ENCODE results near the gene TNFSF11.

The TNFSF11 gene

DNA sequence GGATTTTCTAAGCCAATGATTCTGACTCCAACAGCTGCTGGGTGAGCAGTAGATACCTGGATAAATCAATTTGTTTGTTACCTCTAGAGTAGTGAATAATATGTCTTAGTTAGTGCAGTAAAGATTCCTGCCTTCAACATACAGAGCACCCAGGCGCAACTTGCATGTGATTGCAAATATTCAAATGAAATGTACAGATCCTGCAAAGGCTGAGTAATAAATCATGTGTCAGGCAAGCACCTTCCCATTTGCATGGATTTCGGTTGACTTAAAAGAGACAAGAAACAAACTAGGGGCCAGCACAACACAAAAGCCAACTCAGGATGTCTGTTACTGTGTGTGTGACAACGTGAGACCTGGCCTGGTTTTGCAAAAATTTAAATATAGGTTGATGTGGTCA lies 79.7 kb downstream of the TNFSF11 start:
- no peak for DNase-seq (ENCODE audit: low read depth in 3 of 3)

DNA sequence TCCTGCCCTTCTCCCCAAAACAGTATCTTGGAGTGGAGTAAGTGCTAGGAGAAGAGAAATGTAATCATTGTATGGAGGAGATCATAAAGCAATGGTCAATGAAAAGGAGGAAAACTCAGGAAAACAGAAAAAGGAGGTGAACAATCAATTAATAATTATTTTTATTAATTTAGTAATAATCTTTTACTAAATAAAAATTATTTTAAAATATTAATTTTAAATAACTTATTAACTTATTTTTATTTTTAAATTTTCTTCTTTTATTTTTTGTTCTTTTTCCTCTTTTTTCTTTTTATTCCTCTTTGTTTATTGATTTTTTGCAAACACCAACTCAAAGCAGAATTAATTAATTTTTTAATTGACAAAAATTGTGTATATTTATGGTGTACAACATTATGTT lies 80.3 kb downstream of the TNFSF11 start:
- no peak for DNase-seq (ENCODE audit: low read depth in 3 of 3)

DNA sequence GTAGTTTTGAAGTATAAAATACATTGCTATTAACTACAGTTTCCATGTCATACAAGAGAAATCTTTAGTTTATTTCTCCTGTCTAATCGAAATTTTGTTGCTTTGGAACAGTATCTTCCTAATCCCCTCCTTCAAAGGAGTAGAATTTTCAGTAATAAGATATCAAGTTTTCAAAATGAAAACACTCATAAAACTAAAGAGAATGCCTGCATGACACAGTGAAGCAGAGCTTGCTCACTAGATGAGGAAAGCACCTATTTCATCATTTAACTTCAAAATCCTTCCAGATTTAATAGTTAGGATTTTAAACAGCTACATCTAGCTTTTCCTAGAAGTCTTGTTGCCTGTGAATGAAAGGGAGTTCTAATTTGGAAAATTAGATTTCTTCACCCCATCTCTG lies 80.8 kb downstream of the TNFSF11 start:
- DNase-seq (ENCODE audit: low read depth in 3 of 3) = no peak

DNA sequence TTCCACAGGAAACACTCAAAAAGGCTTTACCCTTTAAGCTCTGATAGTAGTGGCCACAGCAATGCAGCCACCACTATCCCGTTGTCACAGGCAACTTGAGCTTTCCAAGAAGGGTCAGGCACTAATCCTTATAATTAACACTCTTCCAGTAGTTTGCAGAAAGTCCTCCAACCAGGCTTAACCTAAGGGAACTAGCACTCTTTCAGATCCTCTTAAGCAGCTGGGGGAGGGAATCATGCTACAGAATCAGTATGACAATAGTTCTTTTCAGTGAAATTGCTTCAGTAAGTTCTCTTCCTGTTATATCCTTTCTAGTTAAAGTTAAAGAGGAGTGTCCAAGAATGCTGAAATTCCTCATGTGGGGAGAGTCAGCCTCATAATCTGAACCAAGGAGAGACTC lies 82.2 kb downstream of the TNFSF11 start:
- no peak for DNase-seq (ENCODE audit: low read depth in 3 of 3)

DNA sequence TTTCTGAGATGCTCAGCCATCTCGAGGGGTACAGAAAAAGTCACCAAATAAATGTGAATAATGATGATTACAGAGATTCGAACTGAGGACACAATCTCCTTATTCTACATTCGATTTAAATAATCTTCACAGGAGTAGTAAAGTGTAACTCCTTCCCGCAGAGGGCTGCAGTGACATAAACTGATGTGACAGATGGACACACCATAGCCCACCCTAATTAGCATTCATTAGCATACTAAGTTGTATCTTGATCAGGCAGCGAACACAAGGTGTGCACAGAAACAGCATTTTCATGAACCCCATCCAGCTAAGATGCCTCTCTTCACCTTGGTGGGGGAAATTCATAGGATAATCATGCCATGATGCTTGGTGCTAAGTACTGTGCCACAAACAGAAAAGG lies 83.0 kb downstream of the TNFSF11 start:
- no peak for DNase-seq (ENCODE audit: low read depth in 3 of 3)
